Activated naive CD4-positive, alpha-beta T cell treated with anti-CD3 and anti-CD28 coated beads, Interleukin-2, amount 50 U/mL, for 16 hours (primary cell): ENCODE results near the gene RASGEF1B.

Experiments
- DNase-seq: peaks from one replicate; pipeline ENCODE4 v3.0.0-alpha.2; 2020

Gene RASGEF1B

DNA sequence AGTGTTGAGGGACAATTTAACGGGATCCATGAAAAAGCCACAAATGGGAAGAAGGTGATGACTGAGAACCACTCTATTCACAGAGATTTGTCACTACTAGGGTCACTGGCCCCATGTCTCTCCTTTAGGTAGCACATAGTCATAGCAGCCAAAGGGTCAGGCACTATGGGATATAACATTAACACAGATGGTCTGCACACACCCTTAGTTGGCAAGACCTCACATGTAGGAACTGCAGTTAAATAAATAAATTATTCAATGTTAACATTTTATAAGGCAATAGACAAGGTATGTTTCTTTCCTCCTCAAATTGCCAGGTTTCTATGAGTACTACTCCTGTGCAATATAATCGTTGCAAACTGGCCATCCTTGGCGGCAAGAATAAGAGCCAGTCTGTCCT lies 10.9 kb downstream of the RASGEF1B start:
- no peak for DNase-seq

DNA sequence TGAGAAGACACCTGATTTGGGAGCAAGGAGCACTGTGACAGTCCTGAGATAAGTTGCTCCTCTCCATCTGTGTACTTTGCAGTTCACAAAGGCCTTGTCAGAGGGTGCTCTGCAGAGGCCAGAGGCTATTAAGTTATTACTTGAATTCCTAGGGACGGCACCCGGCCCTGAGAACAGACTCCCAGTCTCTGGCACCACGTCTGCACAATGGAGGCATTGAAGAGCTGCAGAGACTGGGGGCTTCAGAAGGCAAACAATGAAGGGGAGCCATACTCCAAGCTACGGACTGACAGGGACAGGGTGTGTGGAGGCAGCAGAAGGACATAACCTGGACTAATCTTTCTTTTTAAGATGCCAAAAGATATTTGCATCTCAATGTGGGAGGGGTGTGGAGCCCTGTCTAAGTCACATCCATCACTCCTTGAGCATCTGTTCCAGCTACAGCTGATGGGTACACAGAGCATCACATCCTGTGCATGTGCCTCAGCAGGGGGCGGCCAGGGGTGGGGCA lies 11.5 kb downstream of the RASGEF1B start:
- DNase-seq = no peak

DNA sequence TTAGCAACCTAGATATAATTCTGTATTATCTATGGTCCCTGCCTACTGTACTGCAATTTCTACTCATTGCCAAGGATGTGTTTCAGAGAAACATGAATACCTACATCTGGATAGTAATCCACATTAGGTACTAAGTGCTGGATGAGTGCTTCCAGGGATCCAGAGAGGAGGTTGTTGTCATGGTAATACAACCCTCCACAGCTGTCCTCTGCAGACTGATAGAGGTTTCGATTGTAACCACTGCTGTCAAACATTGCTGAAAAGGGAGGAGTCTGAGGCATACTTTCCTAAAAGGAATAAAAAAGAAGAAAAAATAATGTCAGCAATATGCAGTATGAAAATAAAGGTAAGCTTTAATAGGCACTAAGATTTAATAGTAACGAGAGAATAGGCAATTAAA lies 12.5 kb downstream of the RASGEF1B start:
- no peak for DNase-seq

DNA sequence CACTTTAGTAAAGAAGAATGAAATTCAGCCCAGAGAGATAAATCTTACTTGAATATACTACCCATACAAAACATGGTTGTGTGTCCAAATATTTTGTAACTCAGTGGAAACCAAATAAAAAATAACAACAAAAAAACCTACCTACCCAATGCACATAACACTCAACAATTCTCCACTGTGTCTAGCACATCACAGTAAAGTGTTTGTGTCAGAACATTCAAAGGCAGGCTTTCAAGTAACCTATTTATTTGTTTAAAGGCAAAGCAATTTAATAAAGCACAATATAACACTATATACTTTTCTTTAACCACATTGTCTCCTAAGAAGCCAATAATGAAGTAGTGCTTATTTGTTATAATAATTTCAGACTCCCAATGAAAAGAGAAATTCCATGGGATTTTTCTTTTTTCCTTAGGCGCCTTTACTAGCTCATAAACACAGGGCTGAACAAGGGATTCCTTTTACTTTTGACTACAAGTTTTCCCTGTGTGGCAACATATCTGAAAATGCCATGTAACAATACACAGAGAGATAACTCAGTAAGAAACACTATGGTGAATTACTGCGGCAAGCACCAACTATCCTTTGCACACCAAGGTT lies 13.7 kb downstream of the RASGEF1B start:
- DNase-seq = no peak

DNA sequence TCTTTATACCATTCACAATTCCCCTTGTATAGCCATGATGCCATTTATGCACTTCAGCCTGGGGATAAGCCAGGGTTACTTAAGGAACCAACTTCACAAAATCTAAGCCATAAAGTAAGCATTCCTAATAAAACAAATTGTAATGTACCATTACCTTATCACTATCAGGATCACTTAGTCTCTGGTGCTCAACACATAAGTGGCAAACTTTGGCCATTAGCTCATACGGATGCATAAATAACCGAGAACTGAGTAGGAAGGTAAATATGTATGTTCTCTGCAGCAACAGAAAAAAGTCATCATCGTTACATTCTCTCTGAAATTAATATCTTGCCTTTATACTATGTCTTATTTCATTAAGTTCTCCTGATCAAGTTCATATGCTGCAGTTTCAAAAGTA lies 14.4 kb downstream of the RASGEF1B start:
- DNase-seq = no peak

DNA sequence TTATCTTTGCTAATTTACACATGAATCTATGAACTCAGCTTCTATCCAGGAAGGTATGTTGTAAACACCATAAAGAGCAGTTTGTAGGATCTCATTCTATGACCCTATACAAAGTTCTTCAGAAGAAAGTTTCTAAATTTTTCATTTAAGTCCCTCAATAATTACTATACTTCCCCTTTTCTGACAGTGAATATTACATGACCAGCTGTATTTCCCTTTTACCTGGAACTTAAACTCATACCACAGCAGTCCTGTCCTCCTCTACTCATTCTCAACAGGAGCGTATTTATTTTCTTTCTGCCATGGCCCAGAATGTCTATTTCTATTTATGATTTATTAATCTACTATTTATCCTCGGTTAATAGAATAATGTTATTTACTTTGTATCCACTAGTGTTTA lies 15.8 kb downstream of the RASGEF1B start:
- DNase-seq = no peak

DNA sequence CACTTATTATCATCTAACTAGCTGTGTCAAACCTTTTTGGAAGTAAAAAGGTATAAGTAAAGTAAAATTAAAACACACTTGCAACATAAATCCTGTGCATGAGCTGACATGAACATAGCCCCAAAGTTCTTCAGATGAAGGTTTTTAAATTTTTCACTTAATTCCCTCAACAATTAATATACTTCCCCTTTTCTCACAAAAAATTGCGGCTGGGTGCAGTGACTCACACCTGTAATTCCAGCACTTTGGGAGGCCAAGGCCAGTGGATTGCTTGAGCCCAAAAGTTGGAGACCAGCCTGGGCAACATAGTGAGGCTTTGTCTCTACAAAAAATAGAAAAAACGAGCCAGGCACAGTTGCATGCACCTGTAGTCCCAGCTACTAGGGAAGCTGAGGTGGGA lies 16.8 kb downstream of the RASGEF1B start:
- no peak for DNase-seq

DNA sequence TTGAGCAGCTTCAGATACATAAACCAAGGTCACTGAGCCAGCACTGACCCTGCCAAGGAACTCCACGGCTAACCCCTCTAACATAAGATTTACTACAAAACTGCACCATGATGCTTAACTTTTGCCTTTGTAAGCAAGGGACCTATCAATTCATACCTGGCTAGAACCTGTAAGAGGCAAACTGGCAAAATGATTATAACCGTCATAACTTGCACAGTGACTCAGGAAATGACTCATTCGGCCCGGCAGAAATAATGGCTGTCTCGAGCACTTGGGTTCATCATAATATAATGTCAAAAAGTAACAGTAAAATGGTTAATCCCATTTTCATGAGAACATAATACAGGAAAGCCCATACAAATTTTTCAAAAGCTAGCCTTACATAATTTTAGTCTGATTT lies 17.2 kb downstream of the RASGEF1B start:
- peak; percentile 27 for DNase-seq

DNA sequence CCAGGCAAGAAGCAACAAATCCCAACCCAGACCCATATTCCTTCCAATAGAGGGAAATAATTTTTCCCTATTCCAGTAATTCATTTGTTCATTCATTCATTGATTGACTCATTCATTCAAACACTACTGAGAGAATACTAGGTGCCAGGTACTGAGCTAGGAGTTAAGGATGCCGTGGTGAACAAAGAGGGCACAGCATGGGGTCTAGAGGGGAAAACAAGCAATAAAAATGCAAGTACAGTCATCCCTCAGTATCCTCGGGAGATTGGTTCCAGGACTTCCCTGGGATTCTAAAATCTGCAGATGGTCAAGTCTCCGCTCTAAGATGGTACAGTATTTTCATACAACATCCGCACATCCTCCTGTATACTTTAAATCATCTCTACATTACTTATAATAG lies 18.7 kb downstream of the RASGEF1B start:
- DNase-seq = no peak

DNA sequence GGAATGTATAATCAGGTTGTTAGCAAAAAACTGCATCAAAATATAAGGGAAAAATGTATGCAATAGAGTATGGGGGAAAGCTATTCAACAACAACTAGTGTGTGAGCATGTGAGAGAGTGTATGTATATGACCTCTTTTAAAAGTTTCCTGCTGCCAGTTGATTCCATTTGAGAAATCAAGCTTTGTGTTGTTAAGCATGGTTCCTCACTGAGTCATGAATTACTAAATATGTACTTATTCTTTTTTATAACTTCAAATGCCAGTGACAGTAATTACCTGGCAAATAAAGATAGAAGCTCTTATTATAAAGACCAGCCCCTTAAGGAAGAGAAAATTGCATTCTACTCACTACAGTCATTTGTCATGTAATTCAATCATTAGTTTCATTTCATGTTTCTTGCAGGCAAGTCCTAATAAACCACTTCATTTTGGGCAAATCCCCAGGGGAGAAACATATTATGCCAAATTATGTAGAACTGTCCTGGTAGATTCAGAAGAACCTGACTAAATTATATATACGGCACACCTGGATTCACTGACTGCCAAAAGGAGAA lies 19.2 kb downstream of the RASGEF1B start:
- no peak for DNase-seq

DNA sequence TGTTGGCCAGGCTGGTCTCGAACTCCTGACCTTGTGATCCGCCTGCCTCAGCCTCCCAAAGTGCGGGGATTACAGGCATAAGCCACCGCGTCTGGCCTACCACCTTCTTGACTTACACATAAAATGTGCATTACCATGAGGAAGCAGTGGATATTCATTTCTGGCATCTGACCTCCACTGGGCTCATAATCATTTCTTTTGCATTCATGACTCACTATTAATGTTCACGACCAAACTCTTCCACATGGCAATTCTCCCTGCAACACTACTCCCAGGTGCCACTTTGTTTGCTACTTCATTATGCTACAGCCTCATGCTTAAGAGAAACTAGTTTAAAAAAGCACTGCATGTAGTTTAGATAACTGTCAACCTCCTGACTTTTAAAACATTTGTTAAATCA lies 22.7 kb downstream of the RASGEF1B start:
- no peak for DNase-seq

DNA sequence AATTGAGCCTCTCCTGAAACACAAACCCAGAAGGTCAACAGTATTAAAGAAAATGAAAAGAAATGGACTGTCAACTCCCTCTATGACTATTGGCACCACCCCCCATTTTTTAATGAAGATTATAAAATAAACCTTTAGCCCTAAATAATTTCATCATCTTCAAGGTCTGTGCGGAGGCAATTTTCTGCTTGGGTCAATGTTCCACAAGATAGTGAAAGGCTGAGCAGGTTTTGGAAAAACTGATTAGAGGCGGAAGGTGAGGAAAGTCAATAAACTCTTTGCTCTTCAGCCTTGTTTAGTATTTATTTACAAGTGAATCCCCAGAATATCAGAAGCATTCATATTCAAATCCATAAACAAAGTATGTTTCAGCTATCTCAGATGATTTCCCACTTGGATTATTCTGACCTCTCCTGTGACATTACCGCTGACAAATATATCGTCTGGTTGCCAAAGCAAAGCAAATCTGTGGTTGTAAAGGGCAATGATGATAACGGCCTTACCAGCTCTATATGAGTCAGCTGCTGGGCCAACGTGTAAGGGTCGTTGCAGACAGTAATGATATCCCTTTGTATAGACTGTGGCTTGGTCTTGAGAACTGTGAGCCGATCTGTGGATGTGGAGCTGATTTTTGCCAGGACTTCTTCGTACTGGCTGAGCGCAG lies 24.0 kb downstream of the RASGEF1B start:
- no peak for DNase-seq

DNA sequence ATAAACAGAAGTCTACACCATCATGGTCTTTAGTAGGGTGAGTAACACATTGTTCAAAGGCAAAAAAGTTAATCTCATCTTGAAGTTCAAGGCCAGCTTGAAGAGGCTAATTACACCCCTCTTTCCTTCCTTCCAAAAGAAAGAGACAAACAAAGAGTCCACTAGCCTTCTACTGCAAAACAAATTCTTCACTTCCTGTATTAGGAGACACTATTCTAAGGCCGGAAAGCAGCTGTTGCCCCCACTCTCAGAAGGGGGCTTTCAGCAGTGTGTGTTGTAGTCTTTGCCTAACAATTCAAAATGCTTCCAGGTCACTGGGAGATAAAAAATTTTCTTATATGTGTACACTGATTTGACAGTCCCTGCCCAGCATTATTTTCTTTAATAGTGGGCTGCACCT lies 25.1 kb downstream of the RASGEF1B start:
- no peak for DNase-seq

DNA sequence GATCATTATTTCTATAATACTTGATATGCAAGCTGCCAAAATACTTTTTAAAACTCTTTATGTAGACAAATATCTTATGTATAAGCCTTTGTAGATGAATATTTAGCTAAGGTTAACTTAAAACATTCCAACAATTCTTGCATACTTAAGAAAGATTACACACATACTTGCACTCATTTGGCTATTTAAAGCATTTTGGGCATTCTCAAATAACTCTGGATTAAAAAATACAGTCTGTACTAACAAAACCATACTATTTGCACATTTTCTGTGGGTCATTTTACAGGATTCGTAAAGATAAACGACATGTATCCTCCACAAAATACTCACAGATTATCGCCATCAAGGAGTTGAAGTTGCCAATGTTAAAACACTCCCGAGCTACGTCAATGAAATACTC lies 26.5 kb downstream of the RASGEF1B start:
- no peak for DNase-seq

DNA sequence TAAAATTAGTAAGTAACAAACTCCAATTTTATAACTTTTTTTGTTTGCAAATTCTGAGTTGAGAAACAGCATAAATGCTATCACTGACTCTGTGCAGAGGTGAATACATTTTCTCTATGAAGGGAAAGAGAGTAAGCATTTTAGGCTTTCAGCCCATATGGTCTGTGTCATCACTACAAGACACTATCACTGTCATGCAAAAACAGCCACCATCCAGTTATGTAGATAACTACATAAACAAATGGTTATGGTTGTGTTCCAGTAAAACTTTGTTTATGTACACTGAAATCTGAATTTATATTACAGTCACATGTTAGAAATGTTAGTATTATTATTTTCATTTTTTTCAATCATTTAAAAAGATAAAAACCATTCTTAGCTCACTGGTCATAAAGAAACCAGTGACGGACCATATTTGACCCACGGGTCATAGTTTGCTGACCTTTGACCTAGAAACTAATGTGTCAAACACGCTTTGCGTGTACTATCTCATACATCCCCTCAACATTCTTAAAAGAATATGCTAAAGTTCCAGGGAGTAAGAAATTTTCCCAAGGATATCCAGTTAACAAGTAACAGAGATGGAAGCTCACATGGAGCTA lies 29.1 kb downstream of the RASGEF1B start:
- DNase-seq = no peak

DNA sequence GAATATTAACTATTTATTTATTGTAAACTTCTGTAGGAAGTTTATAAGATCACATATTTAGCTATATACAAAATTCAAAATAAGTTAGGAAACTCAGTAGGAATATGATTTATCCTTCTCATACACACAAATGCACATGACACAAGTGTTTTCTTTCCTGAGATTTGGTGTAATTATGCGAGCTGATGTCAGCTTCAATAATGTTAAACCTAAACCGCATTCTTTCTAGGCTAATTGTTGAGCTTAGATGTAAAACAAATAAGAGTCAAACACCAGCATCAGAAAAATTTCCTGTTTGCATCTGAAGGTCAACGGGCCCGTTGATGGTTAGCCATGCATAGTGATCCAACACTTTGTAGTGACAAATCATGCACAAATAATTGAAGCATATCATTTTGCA lies 30.8 kb downstream of the RASGEF1B start:
- DNase-seq = no peak

DNA sequence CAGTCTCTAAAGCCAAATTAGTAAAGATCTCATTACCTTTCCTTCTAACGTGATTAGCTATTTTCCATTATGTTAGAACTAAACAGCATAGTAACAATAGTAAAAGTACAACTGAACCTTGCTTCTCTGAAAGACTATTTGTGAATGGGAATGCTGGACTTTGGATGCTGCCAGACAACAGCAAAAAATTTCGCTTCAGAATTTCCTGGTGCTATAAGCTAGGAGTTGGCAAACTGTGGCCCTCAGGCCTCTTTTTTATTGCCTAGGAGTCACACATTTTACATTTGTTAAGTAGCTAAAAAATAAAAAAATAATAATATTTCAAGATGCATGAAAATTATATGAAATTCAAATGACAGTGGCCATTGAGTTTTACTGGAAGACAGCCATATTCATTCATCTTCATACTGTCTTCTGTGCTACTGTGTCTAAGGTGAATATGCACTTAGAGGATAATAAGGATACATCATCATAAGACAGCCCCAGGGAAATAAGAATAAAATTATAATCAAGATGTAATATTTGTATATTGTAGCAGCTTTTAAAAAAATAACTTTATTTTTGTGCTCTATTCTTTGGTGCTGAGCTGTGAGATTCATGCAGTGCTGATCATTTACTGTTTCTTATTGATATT lies 34.6 kb downstream of the RASGEF1B start:
- no peak for DNase-seq

DNA sequence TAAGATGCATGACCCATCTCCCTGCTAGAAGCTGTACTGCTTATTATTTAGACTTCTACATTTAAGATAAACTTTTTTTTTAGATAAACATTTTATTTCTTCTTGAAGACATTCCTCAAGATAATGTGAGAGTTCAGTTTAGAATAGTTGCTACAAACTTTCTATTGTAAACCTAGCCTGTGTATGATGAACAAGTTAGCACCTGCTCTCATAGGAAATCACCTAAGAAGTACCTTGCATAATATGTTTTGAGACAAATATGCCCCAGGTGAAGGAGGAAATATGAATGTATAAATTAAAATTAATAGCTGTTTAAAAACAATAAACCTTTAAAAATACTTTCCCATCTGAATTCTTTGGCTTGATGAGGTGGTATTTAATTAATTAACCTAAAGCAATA lies 35.6 kb downstream of the RASGEF1B start:
- no peak for DNase-seq

DNA sequence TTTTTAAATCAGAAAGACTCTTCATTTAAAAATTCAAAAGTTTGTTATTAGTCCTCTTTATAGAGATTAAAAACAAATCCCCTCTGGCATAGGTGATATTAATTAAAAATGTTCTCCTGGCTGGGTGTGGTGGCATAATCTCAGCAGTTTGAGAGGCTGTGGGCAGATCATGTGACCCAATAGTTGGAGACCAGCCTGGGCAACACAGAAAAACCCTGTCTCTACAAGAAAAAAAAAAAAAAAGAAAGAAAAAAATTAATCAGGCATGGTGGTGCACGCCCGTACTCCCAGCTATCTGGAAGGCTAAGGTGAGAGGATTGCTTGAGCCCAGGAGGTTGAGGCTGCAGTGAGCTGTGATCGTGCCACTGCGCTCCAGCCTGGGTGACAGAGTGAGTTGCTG lies 38.9 kb downstream of the RASGEF1B start:
- DNase-seq = no peak

DNA sequence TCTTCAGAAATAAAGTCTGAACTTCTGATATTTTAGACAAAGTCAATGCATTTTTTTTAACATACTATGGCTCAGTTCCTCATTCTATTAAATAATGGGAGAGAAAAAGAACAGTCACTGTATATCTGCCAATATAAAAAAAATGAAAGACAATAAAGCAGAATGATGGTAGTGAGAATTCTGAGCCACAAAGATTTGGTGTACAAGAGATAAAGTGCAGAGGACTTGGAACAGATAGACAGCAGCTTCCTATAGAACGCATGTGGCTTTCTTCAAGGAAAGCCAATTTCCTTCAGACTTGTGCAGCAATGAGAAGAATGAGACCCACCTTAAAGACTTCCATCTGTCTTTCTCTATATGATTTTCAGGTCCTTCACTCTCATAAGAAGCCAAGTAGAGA lies 39.7 kb downstream of the RASGEF1B start:
- DNase-seq = no peak

DNA sequence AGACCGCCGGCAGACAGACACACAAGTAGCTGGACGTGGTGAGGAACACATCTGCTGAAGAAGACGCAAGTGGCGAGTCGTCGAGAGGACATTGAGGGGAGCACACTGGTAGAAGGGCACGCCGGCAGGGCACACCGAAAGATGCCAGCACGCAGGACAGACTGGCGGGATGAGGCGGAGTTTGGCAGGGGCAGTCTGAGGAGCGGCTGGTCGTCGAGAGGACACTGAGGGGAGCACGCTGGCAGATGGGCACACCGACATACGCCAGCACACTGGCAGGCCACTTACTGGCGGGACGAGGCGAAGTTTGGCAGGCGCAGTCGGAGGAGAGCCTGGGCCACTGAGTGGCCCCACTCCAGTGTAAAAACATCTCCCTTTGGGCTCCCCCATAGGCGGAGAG lies 42.1 kb downstream of the RASGEF1B start:
- no peak for DNase-seq

DNA sequence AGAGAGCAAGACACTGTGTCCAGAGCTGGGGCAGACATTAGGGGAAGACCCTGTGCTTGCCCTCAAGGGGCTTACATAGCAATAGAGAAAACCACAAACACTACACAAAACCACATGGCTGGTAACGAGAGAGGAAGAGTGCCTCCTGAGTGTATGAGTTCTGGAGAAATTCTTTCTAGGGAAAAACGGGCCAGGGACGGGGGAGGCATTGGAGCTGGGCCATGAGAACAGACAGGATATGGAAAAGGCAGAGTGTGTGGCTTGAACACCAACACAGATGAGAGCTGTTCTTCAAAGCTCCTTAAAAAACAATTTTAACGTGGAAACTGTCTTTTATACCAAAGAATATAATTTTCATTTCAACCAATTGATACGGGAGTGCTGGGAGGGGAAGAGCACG lies 42.7 kb downstream of the RASGEF1B start:
- no peak for DNase-seq

DNA sequence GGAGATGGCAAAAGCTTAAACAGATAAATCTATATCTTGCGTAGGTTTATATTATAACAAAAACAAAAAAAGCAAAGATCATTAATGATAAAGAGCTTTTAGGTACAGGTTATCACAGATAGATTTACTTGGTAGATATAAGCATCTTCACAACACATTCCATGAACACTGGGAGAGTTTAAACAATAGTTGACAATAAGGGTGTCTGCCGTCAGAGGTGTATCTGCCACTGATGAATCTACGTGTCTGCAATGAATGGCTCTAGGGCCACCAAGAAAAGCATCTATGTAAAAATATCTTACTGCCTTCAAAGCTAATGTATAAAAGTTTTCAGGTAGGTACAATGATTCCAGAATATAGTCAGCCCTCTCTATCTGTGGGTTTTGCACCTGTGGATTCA lies 43.7 kb downstream of the RASGEF1B start:
- no peak for DNase-seq

DNA sequence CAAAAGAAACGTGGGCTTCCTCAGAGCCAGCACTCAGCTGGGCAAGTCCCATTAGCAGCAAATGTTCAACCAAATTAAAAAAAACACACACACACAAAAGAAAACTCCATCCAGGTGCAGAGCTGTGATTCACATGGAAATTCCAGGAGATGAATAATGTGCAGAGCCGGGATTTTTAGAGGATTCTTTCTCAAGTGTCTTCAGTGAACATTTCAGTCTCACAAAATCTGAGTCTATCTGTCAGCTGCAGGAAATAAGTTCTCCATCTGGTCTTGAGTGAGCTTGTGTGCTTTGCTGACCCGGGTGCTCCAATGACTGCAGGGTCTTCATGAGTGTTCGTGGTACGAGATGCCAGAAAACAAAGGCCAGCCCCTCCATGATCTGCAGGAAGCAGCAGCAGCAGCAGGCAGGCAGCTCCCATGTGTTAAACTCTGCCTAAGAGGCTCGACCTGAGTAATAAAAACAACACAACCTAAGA lies 44.3 kb downstream of the RASGEF1B start:
- no peak for DNase-seq
